ENCODE measurements around the gene ASB8. TPM values are rescaled to one million over a fixed set of nuclear protein-coding genes. Genes with fewer than 3 reads are reported as not detected.

The ASB8 gene
- polyA plus RNA-seq, 1 experiment: 30.1 TPM

DNA sequence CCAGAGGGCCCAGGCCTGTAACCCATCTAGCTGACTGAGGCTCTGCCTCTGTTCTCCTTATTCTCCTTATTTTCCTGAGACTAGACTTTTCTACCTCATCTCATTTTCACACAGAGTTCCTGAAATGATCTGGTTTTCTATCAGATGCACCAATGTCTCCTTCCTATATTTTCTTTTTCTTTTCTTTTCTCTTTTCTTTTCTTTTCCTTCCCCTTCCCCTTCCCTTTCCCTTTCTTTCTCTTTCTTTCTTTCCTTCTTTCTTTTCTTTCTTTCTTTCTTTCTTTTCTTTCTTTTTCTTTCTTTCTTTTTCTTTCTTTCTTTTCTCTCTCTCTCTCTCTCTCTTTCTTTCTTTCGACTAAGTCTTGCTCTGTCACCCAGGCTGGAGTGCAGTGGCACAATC lies 23.1 kb upstream of the ASB8 start:
- DNase-seq (ENCODE audit: low read depth, low spot score): no peak
- H3K4me3 ChIP-seq (ENCODE audit: low read depth, low read length): no peak overlapping the region
- H3K9me3 ChIP-seq (ENCODE audit: control insufficient read depth, insufficient read depth, low read length): peaks cover 5% of the 10 kb centered on the region; the same call in 1 of the 2 replicates
- H3K27me3 ChIP-seq (ENCODE audit: control insufficient read depth, insufficient read depth, low read length): peaks cover 63% of the 10 kb centered on the region
- ChIA-PET CTCF (interaction anchor here (2.7 kb wide), 1 partner anchor 9 kb away, joined by 13 read pairs; no protein-coding TSS in a partner anchor), POLR2A (no interaction called here)
- no peak overlapping the region for H3K27ac ChIP-seq (ENCODE audit: low read depth, low read length)
- TF ChIP-seq, protein P1, sequence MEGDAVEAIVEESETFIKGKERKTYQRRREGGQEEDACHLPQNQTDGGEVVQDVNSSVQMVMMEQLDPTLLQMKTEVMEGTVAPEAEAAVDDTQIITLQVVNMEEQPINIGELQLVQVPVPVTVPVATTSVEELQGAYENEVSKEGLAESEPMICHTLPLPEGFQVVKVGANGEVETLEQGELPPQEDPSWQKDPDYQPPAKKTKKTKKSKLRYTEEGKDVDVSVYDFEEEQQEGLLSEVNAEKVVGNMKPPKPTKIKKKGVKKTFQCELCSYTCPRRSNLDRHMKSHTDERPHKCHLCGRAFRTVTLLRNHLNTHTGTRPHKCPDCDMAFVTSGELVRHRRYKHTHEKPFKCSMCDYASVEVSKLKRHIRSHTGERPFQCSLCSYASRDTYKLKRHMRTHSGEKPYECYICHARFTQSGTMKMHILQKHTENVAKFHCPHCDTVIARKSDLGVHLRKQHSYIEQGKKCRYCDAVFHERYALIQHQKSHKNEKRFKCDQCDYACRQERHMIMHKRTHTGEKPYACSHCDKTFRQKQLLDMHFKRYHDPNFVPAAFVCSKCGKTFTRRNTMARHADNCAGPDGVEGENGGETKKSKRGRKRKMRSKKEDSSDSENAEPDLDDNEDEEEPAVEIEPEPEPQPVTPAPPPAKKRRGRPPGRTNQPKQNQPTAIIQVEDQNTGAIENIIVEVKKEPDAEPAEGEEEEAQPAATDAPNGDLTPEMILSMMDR (IDR thresholded peaks at IDR 0.05; ENCODE audit: low read depth, low read length): no peak

DNA sequence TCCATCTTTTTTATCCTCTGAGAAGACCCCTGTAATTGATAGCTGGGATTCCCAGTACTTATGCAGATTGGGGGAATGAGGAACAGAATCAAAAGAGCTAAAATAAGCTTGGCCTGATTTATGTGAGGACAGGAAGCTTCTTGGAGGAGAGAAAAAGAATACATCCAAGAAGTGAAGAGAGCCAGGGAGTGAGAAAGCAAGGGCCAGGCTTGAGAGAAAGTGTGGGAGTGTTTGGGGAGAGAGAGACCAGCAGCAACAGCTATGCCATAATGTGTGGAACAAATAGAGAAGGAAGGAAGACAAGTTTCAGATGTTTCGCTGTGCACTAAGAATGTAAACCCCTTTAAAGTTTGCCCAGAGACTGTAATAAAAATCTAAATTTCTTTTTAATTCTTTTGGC lies 22.2 kb upstream of the ASB8 start:
- Histone ChIP-seq H3K9me3 (ENCODE audit: control insufficient read depth, insufficient read depth, low read length) (peaks cover 3% of the 10 kb centered on the region; the same call in 1 of the 2 replicates), H3K27ac (ENCODE audit: low read depth, low read length) (no peak overlapping the region), H3K27me3 (ENCODE audit: control insufficient read depth, insufficient read depth, low read length) (peaks cover 53% of the 10 kb centered on the region), H3K4me3 (ENCODE audit: low read depth, low read length) (no peak overlapping the region)
- TF ChIP-seq, protein P1 (IDR thresholded peaks at IDR 0.05; ENCODE audit: low read depth, low read length): no peak
- DNase-seq (ENCODE audit: low read depth, low spot score): no peak
- ChIA-PET POLR2A (no interaction called here), CTCF (interaction anchor here (2.7 kb wide), 1 partner anchor 10 kb away, joined by 13 read pairs; no protein-coding TSS in a partner anchor)

DNA sequence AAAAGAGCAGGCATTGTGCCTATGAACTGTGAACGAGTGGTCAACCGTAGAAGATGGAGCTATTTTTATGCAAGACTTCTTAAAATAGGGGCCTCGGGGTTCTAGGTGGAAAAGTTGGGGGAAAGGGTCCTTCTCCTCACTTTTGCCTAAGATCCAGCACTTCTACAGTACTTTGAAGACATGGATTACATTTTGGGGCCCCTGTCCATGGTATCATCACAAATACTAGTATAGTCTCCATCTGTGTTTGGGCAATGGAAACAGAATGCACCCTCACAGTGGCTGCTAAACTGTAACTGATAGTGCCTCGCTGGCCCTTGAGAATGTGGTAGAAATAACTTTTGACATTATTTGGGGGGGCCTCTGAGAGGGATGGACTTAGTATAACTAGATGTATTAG lies 20.7 kb upstream of the ASB8 start:
- CTCF ChIA-PET: interaction anchor here (2.8 to 3.7 kb wide), 2 partner anchors 11 to 13 kb away, joined by 13 to 18 read pairs; no protein-coding TSS in a partner anchor
- POLR2A ChIA-PET: no interaction called here
- no peak for DNase-seq (ENCODE audit: low read depth, low spot score)
- Histone ChIP-seq H3K9me3 (ENCODE audit: control insufficient read depth, insufficient read depth, low read length) (no peaks in the 10 kb centered on the region; the same call in 1 of the 2 replicates), H3K27ac (ENCODE audit: low read depth, low read length) (no peak overlapping the region), H3K4me3 (ENCODE audit: low read depth, low read length) (no peak overlapping the region), H3K27me3 (ENCODE audit: control insufficient read depth, insufficient read depth, low read length) (peaks cover 43% of the 10 kb centered on the region)
- TF ChIP-seq, protein P1 (IDR thresholded peaks at IDR 0.05; ENCODE audit: low read depth, low read length): no peak

DNA sequence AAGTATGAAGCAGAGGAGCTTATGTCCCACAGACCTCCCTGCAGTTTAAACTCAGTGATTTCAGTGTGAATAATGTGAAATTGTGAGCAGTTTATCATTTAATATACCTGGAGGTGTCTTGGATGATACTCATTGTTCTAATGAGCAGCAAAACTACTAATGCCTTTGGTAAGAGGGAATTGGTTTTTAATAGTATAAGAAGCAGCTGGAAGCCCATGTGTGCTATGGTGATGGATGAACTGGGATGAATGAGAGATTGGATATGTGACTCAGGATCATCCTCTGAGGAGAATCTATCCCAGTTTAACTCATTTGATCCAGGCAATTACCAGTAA lies 19.1 kb upstream of the ASB8 start:
- TF ChIP-seq, protein P1 (IDR thresholded peaks at IDR 0.05; ENCODE audit: low read depth, low read length): no peak
- Histone ChIP-seq H3K27me3 (ENCODE audit: control insufficient read depth, insufficient read depth, low read length) (peaks cover 38% of the 10 kb centered on the region), H3K4me3 (ENCODE audit: low read depth, low read length) (no peak overlapping the region), H3K9me3 (ENCODE audit: control insufficient read depth, insufficient read depth, low read length) (no peaks in the 10 kb centered on the region), H3K27ac (ENCODE audit: low read depth, low read length) (no peak overlapping the region)
- ChIA-PET CTCF (interaction anchor here (1.7 to 3.7 kb wide), 3 partner anchors 11 to 442 kb away, joined by 4 to 18 read pairs (median 13); no protein-coding TSS in a partner anchor), POLR2A (no interaction called here)
- no peak for DNase-seq (ENCODE audit: low read depth, low spot score)

DNA sequence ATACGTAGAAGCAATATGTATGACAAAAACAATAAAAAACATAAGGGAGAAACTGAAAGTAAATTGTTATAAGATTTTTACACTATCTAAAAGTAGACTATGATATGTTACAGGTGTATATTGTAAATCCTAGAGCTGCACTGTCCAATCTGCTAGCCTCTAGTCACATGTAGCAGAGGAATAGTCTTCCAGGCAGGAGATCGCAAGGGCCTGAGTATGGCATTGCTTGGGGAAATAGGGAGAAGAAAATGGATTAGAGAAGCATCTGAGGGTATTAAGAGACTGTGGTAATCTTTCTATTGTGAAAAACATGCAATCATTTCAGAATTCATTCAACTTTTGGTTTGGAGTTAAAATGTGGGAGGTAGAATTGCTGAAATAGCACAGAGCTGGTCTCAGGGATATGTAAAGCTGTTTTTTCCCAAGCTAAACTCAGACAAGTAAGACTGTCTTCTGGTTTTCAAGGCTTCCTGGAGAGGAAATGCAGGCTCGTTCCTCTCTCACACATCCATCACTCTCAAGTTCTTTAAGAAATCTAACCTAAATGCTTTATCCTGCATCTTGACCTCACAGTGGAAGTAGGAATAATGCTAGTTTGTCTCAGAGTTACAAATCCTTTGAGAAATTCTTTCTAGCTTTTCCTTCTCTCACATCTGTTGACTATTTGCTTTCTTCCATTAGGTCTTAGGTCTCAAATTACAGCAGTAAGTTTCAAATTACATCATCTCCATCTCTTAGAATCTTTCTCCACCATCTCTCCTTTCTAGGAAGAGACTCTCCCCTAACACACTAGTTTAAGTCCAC lies 18.5 kb upstream of the ASB8 start:
- peaks cover 33% of the 10 kb centered on the region for H3K27me3 ChIP-seq (ENCODE audit: control insufficient read depth, insufficient read depth, low read length)
- H3K27ac ChIP-seq (ENCODE audit: low read depth, low read length): no peak overlapping the region
- POLR2A ChIA-PET: no interaction called here

More for the DNA sequence above, 18.5 kb upstream of the ASB8 start:
- CTCF ChIA-PET: interaction anchor here (0.9 to 3.7 kb wide), 5 partner anchors 10 to 442 kb away, joined by 3 to 18 read pairs (median 5); partner anchors contain the start of gene ASB8
- TF ChIP-seq, protein P1 (IDR thresholded peaks at IDR 0.05; ENCODE audit: low read depth, low read length): no peak
- no peak for DNase-seq (ENCODE audit: low read depth, low spot score)
- H3K4me3 ChIP-seq (ENCODE audit: low read depth, low read length): no peak overlapping the region
- H3K9me3 ChIP-seq (ENCODE audit: control insufficient read depth, insufficient read depth, low read length): no peaks in the 10 kb centered on the region
